Urinary bladder (tissue), 4 donors: ENCODE measurements around the gene HESX1. TPM values are rescaled to one million over a fixed set of nuclear protein-coding genes. Genes with fewer than 3 reads are reported as not detected.

ENCODE experiments used
- DNase-seq: peaks from one replicate; pipeline ENCODE4 v3.0.0-alpha.2; 2015; ENCODE audit errors: extremely low spot score
- H3K27ac ChIP-seq: one replicate; pipeline ENCODE4 v1.5.1; 2013; ENCODE audit warnings: low read depth, mild to moderate bottlenecking, moderate library complexity
- H3K36me3 ChIP-seq: one replicate; pipeline ENCODE4 v1.6.1; 2013; ENCODE audit warnings: mild to moderate bottlenecking, moderate library complexity; ENCODE audit not compliant: insufficient read depth
- H3K4me1 ChIP-seq: one replicate; pipeline ENCODE4 v1.6.1; 2013; ENCODE audit warnings: mild to moderate bottlenecking, moderate library complexity; ENCODE audit not compliant: insufficient read depth
- H3K4me3 ChIP-seq: one replicate; pipeline ENCODE4 v1.5.1; 2013; ENCODE audit warnings: low read depth, low read length
- WGBS: extraction: QIAGEN DNeasy Blood & Tissue Kit; methylation state at CpG from one replicate; pipeline ENCODE4 v1.1.7; 2013; 5-methylcytosine and 5-hydroxymethylcytosine counted together
- polyA plus RNA-seq: library from polyadenylated mRNA; stranded (reverse); fragments of 200-250 nt; gene quantifications from one replicate; pipeline ENCODE4 v1.2.3, GENCODE V29; 2013
- total RNA-seq: library from RNA; depleted of rRNA; stranded (reverse); fragments of >200 nt; gene quantifications from one replicate; pipeline ENCODE4 v1.2.3, GENCODE V29; 2014
- donor health status: healthy with polysubstance abuse.
- donor health status: healthy.

Gene HESX1
- total and polyA plus RNA-seq, 2 donors, result 1.1 to 2.3 TPM

GRCh38 chr3:57161915-57162314 lies 37.9 kb downstream of the HESX1 start:
- no peak overlapping the region for H3K4me3 ChIP-seq
- WGBS, result 88% methylated on average over 1 of the region's 1 CpG
- no peaks in the 10 kb centered on the region for H3K36me3 ChIP-seq
- no peak for DNase-seq
- H3K4me1 ChIP-seq, result peaks cover 3% of the 10 kb centered on the region
- no peak overlapping the region for H3K27ac ChIP-seq

GRCh38 chr3:57160765-57161538 lies 38.8 kb downstream of the HESX1 start:
- DNase-seq, result peak; percentile 80
- H3K4me1 ChIP-seq, result peaks cover 3% of the 10 kb centered on the region
- H3K36me3 ChIP-seq, result no peaks in the 10 kb centered on the region
- H3K4me3 ChIP-seq, result no peak overlapping the region
- 24% methylated on average over 5 of the region's 5 CpGs for WGBS
- no peak overlapping the region for H3K27ac ChIP-seq

GRCh38 chr3:57160076-57160764 lies 39.6 kb downstream of the HESX1 start:
- 63% methylated on average over 8 of the region's 8 CpGs for WGBS
- Histone ChIP-seq H3K4me3 (no peak overlapping the region), H3K36me3 (no peaks in the 10 kb centered on the region), H3K4me1 (peaks cover 3% of the 10 kb centered on the region), H3K27ac (no peak overlapping the region)
- DNase-seq, result peak; percentile 77

- Histone ChIP-seq H3K27ac (no peak overlapping the region), H3K36me3 (no peaks in the 10 kb centered on the region), H3K4me1 (peaks cover 3% of the 10 kb centered on the region), H3K4me3 (no peak overlapping the region)
- 38% methylated on average over 8 of the region's 8 CpGs for WGBS
- no peak for DNase-seq
Measured at GRCh38 chr3:57158813-57159738, 40.7 kb downstream of the HESX1 start.

- no peak for DNase-seq
- H3K36me3 ChIP-seq, result no peaks in the 10 kb centered on the region
- no peak overlapping the region for H3K27ac ChIP-seq
- H3K4me3 ChIP-seq, result no peak overlapping the region
- peaks cover 3% of the 10 kb centered on the region for H3K4me1 ChIP-seq
- 69% methylated on average over 3 of the region's 3 CpGs for WGBS
Measured at GRCh38 chr3:57158325-57158724, 41.5 kb downstream of the HESX1 start.

- peak; percentile 78 for DNase-seq
- Histone ChIP-seq H3K4me3 (no peak overlapping the region), H3K27ac (no peak overlapping the region), H3K36me3 (no peaks in the 10 kb centered on the region), H3K4me1 (peaks cover 3% of the 10 kb centered on the region)
- WGBS, result 39% methylated on average over 10 of the region's 10 CpGs
Measured at GRCh38 chr3:57157545-57157944, 42.2 kb downstream of the HESX1 start.

- 90% methylated on average over 3 of the region's 3 CpGs for WGBS
- Histone ChIP-seq H3K27ac (no peak overlapping the region), H3K4me1 (peaks cover 1% of the 10 kb centered on the region), H3K4me3 (no peak overlapping the region), H3K36me3 (no peaks in the 10 kb centered on the region)
- DNase-seq, result no peak
Measured at GRCh38 chr3:57155310-57155643, 44.5 kb downstream of the HESX1 start.

- H3K4me3 ChIP-seq, result no peak overlapping the region
- H3K36me3 ChIP-seq, result no peaks in the 10 kb centered on the region
- H3K4me1 ChIP-seq, result peaks cover 1% of the 10 kb centered on the region
- no peak for DNase-seq
- H3K27ac ChIP-seq, result no peak overlapping the region
- 62% methylated on average over 15 of the region's 15 CpGs for WGBS
Measured at GRCh38 chr3:57154470-57155309, 45.1 kb downstream of the HESX1 start.

GRCh38 chr3:57152151-57153143 lies 47.3 kb downstream of the HESX1 start:
- WGBS, result 50% methylated on average over 19 of the region's 19 CpGs
- DNase-seq, result no peak
- no peak overlapping the region for H3K4me3 ChIP-seq
- no peaks in the 10 kb centered on the region for H3K36me3 ChIP-seq
- no peaks in the 10 kb centered on the region for H3K4me1 ChIP-seq
- no peak overlapping the region for H3K27ac ChIP-seq

- no peak overlapping the region for H3K27ac ChIP-seq
Measured at GRCh38 chr3:57151749-57152148, 48.0 kb downstream of the HESX1 start.

GRCh38 chr3:57151021-57151449 lies 48.7 kb downstream of the HESX1 start:
- H3K4me3 ChIP-seq, result no peak overlapping the region
- no peaks in the 10 kb centered on the region for H3K36me3 ChIP-seq
- no peak for DNase-seq
- no peak overlapping the region for H3K27ac ChIP-seq
- WGBS, result 34% methylated on average over 2 of the region's 2 CpGs
- H3K4me1 ChIP-seq, result no peaks in the 10 kb centered on the region

More at GRCh38 chr3:57151749-57152148, 48.0 kb downstream of the HESX1 start:
- H3K36me3 ChIP-seq, result no peaks in the 10 kb centered on the region
- no peak for DNase-seq
- WGBS, result 63% methylated on average over 3 of the region's 3 CpGs
- H3K4me1 ChIP-seq, result no peaks in the 10 kb centered on the region
- no peak overlapping the region for H3K4me3 ChIP-seq

GRCh38 chr3:57150113-57150581 lies 49.6 kb downstream of the HESX1 start:
- DNase-seq, result no peak
- no peaks in the 10 kb centered on the region for H3K36me3 ChIP-seq
- no peak overlapping the region for H3K4me3 ChIP-seq
- H3K27ac ChIP-seq, result no peak overlapping the region
- whole genome bisulfite sequencing, result 32% methylated on average over 7 of the region's 7 CpGs
- no peaks in the 10 kb centered on the region for H3K4me1 ChIP-seq
